NCI-H1092 (cell line): ENCODE results near the gene CYP26C1.

Source experiments
- DNase-seq: peaks from one replicate; lab custom pipeline; 2025; lab: John Stamatoyannopoulos, UW

Gene CYP26C1

DNA sequence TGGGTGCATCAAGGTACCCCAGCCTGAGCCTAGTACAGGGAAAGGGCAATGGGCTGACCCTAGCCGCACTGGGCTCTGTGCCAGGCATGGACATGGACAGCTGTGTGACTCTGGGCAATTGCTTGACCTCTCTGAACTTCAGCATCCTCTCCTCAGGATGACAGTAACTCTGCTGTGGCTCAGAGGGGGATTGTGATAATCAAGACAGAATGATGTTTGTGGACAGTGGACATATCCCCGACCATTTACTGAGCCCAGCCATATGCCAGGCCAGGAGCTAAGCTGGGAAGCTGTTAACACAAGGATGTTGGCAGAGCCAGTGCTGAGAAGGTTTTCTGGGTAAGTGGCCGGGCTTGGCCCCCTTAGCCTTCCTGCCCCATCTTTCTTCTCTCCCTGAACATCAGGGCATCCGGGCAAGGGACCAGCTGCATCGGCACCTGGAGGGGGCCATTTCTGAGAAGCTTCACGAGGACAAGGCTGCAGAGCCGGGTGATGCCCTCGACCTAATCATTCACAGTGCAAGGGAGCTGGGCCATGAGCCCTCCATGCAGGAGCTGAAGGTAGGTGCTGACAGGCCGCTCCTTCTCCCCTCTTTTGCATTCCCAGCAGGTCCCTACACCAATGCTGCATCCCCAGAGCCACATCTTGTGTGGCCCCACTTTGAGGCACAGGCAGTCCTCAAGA lies 3.5 kb downstream of the CYP26C1 start:
- no peak for DNase-seq

DNA sequence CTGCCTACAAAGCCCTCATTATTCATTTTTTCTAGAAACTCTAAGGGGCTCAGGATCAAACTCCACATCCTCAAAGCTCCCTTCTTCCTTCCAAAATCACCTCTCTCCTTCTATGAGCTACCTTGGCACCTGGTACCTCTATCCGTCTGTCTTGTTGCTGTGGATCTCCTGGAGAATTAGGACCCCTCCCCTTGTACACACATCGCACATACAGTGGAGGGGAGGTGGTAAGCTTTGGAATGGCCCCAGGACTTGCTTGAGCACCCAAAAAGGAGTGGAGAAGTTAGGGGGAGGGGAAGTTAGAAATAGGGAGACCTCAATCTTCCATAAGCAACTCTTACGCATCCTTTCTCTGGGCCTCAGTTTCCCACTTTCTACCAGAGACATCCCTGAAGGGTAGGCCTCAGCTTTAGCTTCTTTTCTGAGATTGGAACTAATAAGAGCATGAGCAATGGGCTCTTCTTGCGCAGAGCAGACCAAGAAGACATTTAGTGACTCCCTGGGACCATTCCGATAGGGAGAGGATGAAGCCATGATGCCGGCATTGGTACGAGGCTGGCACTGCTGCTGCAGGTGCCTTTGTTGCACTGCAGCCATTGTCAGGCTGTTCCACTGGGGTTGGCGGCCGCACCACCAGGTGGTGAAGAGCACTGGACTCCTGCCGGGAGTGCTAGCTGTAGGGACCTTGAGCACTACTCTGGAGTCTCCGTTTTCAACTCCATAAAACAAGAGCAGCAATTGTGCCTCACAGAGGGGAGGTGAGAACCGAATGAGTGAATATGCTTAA lies 4.5 kb downstream of the CYP26C1 start:
- DNase-seq = no peak

DNA sequence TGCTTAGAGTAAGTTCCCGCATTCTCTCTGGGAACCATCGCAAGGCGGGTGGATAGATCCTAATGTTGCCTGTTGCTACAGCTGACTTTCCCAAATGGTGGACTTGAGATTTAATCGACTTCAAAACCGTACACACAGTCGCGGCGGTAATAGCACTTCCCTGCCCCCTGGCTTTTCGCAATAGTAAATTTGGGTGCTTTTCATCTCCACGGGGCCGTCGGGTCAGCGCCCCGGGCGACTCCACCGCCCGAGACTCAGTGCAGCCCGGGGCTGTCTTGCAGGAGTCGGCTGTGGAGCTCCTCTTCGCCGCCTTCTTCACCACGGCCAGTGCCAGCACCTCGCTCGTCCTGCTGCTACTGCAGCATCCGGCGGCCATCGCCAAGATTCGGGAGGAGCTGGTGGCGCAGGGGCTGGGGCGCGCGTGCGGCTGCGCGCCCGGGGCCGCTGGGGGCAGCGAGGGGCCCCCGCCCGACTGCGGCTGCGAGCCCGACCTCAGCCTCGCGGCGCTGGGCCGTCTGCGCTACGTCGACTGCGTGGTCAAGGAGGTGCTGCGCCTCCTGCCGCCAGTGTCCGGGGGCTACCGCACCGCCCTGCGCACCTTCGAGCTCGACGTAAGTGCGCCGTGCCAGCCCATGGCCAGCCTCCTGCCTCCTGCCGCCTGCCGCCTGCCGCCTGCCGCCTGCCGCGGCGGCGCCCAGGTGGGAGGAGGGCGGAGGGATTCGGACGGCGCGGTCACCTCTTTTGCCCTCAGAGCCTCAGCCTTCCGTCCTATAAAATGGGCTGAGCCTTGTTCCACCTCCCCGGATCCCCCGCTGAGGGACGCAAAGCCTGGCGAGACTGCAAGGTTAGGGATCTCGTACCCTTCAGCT lies 5.3 kb downstream of the CYP26C1 start:
- no peak for DNase-seq

DNA sequence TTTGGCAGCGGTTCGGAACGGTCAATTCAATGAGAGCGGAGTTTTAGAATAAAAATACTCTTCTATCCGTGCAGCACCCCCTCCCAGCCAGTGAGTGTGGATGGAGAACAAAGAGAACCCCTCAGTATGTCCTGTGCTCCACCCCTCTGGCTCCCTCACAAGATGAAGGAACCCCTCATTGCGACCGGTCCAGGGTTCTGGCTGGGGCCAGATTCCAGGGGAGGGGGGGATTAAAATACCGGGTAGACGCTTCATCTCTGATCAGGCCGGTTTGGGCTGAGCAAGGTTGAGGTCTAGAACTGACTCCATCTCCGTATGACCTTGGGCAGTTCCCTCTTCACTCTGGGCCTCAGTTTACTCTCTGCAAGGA lies 5.9 kb downstream of the CYP26C1 start:
- no peak for DNase-seq

DNA sequence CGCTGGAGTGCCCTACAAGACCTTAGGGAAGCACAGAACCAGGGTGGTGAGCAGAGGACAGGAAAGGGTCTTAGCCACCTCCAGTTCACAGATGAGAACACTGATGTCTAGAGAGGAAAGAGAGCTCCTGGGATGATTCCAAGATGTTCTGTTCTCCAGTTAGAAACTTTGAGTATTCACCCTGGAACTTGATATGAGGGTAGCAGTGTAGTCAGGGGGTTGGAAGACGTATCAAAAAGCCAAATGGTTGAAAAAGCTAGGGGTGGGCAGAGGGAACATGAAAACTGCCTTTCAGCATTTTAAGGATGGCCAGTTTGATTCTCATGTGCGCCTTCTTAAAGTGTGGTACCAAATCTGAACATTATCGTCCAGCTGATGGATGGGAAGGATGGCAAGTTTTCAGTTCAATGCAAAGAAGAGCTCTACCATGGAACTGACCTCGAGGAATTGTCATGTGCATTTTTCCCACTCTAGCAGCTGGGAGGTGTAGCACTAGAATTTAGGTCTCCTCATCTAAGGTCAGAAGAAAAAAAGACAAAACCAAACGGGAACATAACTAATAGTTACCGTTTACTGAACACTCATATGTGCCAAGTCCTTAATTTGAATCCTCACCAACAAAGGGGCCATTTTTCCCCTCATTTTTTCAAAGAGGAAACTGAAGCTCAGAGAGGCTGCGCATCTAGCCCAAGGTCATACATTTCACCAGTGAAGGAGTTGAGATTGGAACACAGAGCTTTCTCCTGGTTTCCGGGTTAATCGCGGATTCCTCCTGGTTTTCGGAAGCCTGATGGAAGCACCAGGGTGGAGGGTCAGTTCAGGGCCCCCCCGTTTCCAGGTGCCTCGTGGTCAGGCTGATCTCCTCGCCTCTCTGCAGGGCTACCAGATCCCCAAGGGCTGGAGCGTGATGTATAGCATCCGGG lies 7.1 kb downstream of the CYP26C1 start:
- DNase-seq = no peak

DNA sequence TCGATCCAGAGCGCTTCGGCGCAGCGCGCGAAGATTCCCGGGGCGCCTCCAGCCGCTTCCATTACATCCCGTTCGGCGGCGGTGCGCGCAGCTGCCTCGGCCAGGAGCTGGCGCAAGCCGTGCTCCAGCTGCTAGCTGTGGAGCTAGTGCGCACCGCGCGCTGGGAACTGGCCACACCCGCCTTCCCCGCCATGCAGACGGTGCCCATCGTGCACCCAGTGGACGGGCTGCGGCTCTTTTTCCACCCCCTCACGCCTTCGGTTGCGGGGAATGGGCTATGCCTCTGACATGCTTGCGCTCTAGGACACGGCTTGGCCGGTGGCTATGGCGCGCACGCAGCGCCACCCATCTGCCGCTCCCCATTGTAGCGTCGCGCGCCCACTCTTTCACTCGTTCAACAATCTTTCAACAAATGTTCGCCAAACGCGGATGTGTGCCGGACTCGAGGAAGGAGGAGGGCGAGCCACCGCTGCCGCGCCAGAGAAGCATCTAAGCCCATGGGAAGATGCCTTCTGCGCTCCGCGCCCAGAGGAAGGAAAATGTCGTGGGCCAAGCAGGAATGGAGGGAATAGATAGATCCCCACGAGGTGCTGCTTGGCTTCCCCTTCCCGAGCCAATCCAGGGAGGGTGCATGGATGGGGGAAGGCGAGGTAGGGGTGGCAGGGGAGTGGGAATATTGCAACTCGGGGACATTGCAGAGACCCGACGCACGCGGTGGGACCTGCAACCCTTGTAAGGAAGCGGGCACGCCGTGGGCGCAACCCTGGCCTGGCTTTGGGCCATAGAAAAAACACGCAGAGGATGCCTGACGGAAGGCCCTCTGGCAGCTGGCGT lies 8.0 kb downstream of the CYP26C1 start:
- no peak for DNase-seq

DNA sequence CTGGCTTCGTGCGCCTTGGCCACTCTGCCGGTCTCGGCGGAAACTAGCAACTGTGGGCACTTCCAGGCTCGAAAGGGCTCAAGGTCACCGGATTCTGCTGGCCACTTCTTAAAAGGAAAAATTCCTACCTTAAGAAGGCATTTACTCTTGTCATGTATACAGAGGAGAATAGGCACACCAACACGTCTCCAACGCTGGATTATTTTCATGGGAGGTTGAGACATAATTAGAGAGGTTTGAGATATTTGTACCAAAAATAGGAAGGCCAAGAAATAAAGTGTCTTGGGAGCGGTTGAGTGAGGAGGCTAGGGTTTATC lies 8.6 kb downstream of the CYP26C1 start:
- DNase-seq = no peak

DNA sequence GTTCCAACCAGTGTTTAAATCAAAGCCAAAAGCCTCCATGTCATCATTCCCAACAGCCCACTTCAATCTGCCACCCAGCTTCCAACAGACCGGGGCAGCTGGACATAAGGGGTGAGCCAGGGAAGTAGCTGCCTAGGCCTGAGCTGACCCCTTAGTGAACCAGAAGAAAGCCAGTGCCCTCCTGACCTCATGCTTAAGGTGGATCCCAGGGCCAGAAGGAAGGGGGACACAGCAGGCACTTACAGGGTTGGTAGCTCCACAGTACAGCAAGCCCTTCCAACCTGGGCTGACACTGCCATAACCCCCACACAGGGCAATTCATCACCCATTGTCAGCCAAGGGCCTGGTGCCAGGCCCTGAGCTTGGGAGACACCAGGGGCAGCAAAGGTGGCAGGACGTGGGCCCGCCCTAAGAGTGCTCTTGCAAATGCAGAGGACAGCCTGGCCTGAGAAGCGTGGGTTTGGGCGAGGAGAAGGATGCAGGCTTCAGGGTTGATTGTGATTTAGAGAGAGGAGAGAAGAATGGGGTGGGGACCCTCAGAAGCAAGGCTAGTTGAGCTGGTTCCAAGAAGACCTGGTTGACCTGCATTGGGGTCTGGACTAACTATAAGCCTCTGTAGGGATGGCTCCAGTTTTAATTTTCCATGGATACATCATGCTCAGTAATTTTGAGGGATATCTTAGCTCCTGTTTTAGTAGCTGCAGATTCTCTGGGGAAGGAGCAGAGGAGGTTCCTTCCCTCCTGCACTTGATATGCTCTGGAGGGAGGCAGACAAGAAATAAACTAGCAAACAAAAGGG lies 10.0 kb downstream of the CYP26C1 start:
- DNase-seq = no peak

DNA sequence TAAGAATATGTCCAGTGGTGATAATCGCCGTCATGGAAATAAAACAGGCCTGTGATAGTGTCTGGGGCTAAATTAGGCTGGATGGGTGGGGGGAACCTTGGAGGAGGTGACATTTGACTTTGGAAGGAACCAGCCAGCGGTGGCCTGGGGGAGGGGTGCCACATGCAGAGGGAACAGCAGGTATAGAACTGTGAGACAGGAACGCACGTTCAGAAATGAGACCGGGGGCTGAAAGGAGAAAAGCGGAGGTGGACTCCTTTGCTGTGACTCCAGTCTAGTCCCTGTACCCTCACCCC lies 10.5 kb downstream of the CYP26C1 start:
- DNase-seq = no peak

DNA sequence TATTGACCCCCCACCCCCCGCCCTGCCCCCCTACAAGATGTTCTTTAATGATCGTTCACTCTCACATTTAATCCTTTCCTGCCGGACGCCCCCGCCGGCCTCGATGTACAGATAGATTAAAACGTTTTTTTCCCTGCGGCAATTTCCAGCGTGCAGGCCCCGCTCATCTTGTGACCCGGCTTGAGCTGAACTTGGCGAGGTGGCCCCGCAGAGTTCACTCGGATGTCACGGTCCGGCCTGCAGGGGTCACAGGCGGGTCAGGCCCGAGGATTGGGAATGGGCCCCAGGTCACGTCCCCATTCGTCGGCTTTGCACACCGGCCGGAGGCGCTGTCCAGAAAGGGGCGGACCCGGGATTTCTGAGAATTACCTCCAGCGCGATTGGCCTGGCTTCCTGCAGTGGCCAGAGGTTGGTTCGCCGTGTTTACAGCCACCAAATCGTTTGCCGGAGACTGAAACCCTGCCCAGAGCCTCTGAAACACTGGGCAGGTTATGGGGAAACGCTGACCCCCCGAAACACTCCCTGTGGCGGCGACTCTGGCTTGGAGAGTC lies 11.2 kb downstream of the CYP26C1 start:
- no peak for DNase-seq

DNA sequence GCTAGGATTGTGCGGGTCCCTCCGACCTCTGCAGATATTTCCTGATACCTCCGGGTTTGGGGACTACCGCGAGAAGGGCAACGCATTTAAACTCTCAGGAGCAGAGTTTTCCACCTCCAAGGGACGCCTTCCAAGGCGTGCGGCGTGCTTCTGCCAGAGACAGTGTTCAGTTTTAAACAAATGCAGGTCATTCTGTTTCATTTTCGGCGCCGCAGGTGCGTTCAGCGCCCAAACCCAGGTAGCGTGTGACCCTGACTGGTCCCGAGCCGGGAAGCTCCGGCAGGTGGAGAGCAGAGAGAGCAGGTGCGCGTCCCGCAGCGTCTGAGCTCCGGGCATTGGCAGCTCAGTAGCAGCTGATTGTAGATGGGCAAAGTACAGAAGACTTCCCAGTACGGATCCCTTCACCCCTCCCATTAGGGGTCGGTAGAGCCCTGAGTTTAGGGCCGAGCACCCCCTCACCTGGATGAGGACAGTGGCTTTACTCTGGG lies 11.7 kb downstream of the CYP26C1 start:
- no peak for DNase-seq

DNA sequence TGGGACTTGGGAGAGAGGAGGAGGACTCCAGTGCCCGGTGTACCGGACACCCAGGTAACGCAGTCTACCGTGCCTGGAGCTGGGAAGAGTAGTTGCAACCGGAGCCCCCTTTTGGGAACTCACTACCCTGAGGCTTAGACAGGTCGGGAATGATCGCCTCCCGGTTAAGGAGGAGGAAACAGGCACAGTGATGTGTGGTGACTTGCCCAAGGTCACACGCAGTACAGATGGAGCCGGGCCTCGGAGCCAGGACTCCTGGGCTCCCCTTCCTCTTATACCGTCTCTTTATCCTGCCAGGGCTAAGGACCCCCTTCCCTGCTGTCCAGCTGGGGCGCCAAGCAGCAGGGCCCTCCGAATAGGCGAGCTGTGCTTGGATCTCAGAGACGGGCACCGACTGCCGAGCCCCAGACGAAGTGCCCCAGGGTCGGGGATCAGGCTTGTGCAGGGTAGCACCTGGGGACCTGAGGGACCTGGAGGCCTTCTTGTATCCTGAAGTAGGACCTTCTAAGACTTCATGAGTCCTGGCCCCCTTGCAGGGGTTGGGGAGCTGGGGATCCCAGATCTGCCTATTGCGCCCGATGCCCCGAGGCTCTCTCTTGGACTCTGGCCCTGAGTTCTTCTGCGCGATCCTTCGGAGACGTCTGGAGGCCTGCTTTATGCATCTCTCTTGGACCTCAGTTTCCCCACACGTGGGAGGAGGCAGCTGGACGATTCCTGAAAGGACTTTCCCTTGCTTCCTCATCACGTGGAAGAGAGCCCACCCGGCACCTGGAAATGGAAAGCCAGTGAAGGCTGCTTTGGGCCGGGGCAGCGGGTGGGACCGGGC lies 12.3 kb downstream of the CYP26C1 start:
- no peak for DNase-seq

DNA sequence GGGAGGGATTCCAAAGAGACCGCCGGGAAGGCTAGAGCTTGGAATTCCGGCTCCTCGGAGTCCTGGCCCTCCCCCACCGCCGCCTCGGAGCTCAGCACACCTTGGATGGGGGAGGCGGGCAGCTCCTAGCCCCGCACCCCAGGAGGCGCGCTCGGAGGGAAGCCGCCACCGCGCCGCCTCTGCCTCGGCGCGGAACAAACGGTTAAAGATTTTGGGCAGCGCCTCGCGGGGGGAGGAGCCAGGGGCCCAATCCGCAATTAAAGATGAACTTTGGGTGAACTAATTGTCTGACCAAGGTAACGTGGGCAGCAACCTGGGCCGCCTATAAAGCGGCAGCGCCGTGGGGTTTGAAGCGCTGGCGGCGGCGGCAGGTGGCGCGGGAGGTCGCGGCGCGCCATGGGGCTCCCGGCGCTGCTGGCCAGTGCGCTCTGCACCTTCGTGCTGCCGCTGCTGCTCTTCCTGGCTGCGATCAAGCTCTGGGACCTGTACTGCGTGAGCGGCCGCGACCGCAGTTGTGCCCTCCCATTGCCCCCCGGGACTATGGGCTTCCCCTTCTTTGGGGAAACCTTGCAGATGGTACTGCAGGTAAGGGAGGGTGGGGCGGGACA lies 13.0 kb downstream of the CYP26C1 start, which contains the start of gene CYP26A1:
Gene CYP26A1, plus strand, starts transcription at position 355 of the 608 bp plus-strand sequence. Its CDS starts 42 bp downstream, at position 397.
- no peak for DNase-seq

DNA sequence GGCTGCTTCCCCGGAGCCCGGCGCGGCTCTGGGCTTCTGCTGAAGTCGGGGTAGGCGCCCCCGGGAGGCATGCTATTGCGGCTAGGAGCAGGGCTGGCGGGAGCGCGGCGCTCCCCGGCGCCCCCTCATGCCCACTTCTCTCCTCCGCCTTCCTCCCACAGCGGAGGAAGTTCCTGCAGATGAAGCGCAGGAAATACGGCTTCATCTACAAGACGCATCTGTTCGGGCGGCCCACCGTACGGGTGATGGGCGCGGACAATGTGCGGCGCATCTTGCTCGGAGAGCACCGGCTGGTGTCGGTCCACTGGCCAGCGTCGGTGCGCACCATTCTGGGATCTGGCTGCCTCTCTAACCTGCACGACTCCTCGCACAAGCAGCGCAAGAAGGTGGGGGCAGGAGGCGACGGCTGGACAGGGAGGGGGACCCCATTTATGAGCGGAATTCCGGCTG lies 13.6 kb downstream of the CYP26C1 start:
- DNase-seq = no peak

DNA sequence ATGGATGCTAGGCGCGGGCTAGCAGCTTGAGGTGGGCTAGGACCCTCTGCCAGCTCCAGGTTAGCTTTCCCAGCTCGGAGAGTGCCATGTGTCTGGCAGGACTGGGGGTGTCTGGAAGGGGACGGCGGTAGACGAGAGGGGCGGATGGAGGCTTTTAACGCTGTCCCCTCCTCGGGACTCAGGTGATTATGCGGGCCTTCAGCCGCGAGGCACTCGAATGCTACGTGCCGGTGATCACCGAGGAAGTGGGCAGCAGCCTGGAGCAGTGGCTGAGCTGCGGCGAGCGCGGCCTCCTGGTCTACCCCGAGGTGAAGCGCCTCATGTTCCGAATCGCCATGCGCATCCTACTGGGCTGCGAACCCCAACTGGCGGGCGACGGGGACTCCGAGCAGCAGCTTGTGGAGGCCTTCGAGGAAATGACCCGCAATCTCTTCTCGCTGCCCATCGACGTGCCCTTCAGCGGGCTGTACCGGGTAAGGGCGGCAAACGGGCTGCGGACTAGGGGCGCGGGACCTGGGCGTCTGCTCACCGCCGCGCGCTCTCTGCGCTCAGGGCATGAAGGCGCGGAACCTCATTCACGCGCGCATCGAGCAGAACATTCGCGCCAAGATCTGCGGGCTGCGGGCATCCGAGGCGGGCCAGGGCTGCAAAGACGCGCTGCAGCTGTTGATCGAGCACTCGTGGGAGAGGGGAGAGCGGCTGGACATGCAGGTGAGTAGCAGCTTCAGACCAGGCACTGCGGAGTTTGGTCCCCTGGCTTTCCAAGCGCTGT lies 14.2 kb downstream of the CYP26C1 start:
- DNase-seq = no peak

DNA sequence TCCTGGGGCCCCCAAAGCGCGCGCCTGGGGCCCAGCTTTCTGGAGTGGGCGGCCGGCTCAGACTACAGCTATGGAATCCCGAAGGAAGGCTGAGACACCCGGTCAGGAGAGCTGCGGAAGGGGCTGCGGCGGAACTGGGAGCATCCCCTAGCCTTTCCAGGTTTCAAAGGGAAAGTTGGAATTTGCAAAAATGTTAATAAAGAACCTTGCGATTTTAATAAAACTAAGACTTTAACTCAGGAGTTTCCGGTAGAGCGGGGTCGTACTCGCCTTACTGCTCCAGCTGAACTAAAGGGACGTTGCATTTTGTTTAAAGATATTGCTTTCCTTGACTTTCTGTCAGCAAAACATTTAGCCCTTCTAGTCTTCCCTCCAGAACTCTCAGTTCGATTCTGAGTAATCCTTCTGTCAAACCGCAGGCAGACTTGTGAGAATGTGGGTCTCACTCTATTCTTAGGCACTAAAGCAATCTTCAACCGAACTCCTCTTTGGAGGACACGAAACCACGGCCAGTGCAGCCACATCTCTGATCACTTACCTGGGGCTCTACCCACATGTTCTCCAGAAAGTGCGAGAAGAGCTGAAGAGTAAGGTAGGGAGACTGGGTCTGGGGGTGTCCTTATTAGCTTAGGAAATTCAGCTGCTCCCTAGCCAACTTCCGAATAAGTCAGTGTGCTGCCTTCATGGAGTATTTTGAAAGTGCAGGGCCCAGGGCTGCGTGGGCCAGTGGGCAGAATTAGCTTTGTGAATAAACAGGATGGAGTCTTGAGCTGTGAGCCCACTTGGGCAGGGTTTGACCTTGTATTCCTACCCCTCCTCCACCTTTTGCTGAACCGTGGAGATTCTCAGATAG lies 15.0 kb downstream of the CYP26C1 start:
- no peak for DNase-seq

DNA sequence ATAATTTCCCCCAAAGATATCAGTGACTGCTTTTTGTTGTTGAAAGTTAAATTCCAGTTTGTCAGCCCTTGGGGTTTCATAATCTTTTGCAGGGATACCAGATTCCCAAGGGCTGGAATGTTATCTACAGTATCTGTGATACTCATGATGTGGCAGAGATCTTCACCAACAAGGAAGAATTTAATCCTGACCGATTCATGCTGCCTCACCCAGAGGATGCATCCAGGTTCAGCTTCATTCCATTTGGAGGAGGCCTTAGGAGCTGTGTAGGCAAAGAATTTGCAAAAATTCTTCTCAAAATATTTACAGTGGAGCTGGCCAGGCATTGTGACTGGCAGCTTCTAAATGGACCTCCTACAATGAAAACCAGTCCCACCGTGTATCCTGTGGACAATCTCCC lies 16.3 kb downstream of the CYP26C1 start:
- DNase-seq = no peak
